A172 (cell line): ENCODE data around the gene NWD2. TPM values are rescaled to one million over a fixed set of nuclear protein-coding genes. Genes with fewer than 3 reads are reported as not detected.

Experiments
- DNase-seq: peaks from one replicate; pipeline ENCODE4 v3.0.0-alpha.2; 2015; ENCODE audit warnings: low spot score
- total RNA-seq: library from RNA; depleted of rRNA; stranded (reverse); fragments of >200 nt; shearing (Covaris generic); gene quantifications from 2 replicates; pipeline ENCODE4 v1.2.3, GENCODE V29; 2014

Gene NWD2
- total RNA-seq, 1 experiment from 2014 or later: not detected

- DNase-seq: peak; percentile 53
Observed at GRCh38 chr4:37441231-37442061, 196.9 kb downstream of the NWD2 start.

GRCh38 chr4:37442062-37442323, 197.4 kb downstream of the NWD2 start:
- no peak for DNase-seq

- DNase-seq: no peak
Observed at GRCh38 chr4:37443137-37443536, 198.6 kb downstream of the NWD2 start.

GRCh38 chr4:37445023-37445422, 200.5 kb downstream of the NWD2 start:
- DNase-seq: no peak

- peak; percentile 42 for DNase-seq
Observed at GRCh38 chr4:37446016-37446415, 201.5 kb downstream of the NWD2 start.

GRCh38 chr4:37447886-37448285, 203.3 kb downstream of the NWD2 start:
- no peak for DNase-seq

GRCh38 chr4:37450309-37450708, 205.8 kb downstream of the NWD2 start:
- DNase-seq: no peak

GRCh38 chr4:37450911-37451310, 206.4 kb downstream of the NWD2 start:
- DNase-seq: no peak

- no peak for DNase-seq
Observed at GRCh38 chr4:37451656-37452055, 207.1 kb downstream of the NWD2 start.

- peak; percentile 61 for DNase-seq
Observed at GRCh38 chr4:37452952-37453280, 208.4 kb downstream of the NWD2 start.

GRCh38 chr4:37453281-37453998, 208.9 kb downstream of the NWD2 start:
- DNase-seq: no peak

- DNase-seq: no peak
Observed at GRCh38 chr4:37453999-37454800, 209.7 kb downstream of the NWD2 start.

GRCh38 chr4:37455301-37456131, 211.0 kb downstream of the NWD2 start:
- DNase-seq: no peak

GRCh38 chr4:37461801-37462200, 217.3 kb downstream of the NWD2 start:
- DNase-seq: no peak

- DNase-seq: no peak
Observed at GRCh38 chr4:37463033-37463856, 218.7 kb downstream of the NWD2 start.

- no peak for DNase-seq
Observed at GRCh38 chr4:37464373-37465128, 220.0 kb downstream of the NWD2 start.

GRCh38 chr4:37465296-37465695, 220.8 kb downstream of the NWD2 start:
- DNase-seq: no peak

GRCh38 chr4:37465845-37466244, 221.3 kb downstream of the NWD2 start:
- DNase-seq: no peak

- DNase-seq: no peak
Observed at GRCh38 chr4:37467223-37467622, 222.7 kb downstream of the NWD2 start.

GRCh38 chr4:37467824-37468223, 223.3 kb downstream of the NWD2 start:
- DNase-seq: no peak
